Chondrocyte (in vitro differentiated cells): Measurements from ENCODE around the gene FPGT. TPM values are rescaled to one million over a fixed set of nuclear protein-coding genes. Genes with fewer than 3 reads are reported as not detected.
"Not testable (repeated sequence)": the region's sequence is repeated elsewhere in the genome, so short reads cannot be mapped to it uniquely, and the experiment has no call there.

Experiments used
- DNase-seq: peaks from one replicate; pipeline ENCODE4 v3.0.0; 2021; ENCODE audit warnings: mixed read lengths, low spot score
- H3K27ac Mint-ChIP-seq: one replicate; pipeline ENCODE4 v1.8.0; 2021; ENCODE audit warnings: mild to moderate bottlenecking, moderate library complexity, mixed read lengths; ENCODE audit not compliant: unreplicated experiment
- H3K27me3 Mint-ChIP-seq: 2 replicates; pipeline ENCODE4 v1.8.0; 2021; ENCODE audit warnings: low read depth, mixed read lengths
- H3K36me3 Mint-ChIP-seq: 2 replicates; pipeline ENCODE4 v1.8.0; 2021; ENCODE audit warnings: low read depth, mixed read lengths
- H3K4me1 Mint-ChIP-seq: 2 replicates; pipeline ENCODE4 v1.8.0; 2021; ENCODE audit warnings: low read depth, mild to moderate bottlenecking, mixed read lengths
- H3K4me3 Mint-ChIP-seq: one replicate; pipeline ENCODE4 v1.8.0; 2021; ENCODE audit warnings: mild to moderate bottlenecking, moderate library complexity, mixed read lengths; ENCODE audit not compliant: unreplicated experiment
- H3K9me3 Mint-ChIP-seq: 2 replicates; pipeline ENCODE4 v1.8.0; 2021; ENCODE audit warnings: low read depth, mixed read lengths
- long read RNA-seq: library from polyadenylated mRNA; stranded (forward); transcript quantifications from one replicate; pipeline ENCODE4 v2.0.0, GENCODE V29; 2021
- total RNA-seq: library from RNA; stranded (reverse); gene quantifications from 3 replicates; pipeline ENCODE4 v1.2.1, GENCODE V29; 2021
- TF ChIP-seq, protein P1 (sequence below): fragments of 200-600 bp; sonication (generic); IDR thresholded peaks from 2 replicates; pipeline ENCODE4 v1.5.0; 2021; ENCODE audit warnings: antibody characterized with exemption, mild to moderate bottlenecking, moderate library complexity

The FPGT gene
- 9.0 to 16.4 TPM (median 11.8 TPM) in 3 replicates for total RNA-seq
- long read RNA-seq, transcript FPGT-202 (4 exons, 3,254 nt) = major isoform, 17 of 20 reads
- long read RNA-seq, partial matches to known transcripts = 0 of 20 reads
- long read RNA-seq, other reads (novel, unspliced or antisense) = 3 of 20 reads

DNA sequence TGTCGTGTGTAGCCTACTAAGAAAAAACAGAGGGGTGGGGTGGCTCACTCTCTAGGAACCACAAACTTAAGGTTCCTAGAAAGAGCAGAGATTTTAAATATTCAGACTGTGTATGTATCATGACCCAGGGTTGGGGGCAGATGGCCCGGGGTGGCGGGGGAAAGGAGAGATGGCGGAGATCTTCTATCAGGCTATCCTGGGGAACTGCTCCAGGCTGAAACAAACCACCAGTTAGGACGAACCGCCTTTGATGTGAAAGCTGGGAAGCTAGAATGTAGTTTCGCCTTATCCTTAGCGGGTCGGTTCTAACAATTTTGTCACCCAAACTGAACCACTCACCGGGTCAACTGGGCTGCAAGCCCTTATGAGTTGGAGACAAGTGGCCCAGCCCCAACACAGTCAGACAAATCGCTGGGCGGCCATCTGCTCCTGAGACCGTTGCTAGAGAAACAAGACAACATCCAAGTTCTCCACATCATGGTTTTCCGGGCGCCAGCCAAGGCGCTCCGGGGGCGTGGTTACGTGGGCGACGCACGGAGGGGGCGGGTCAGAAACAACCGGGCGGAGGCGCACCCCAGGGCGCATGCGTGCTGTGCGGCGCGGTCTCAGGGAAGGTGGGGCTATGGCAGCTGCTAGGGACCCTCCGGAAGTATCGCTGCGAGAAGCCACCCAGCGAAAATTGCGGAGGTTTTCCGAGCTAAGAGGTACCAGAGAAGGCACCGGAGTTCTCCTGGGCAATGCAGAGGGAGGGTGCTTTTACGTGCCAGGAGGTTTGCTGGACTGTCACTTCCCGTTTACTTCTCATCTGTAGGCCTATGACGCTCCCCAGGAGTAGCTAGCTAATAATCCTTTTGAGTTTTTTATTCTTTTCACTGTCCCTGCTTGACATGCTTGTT, at the start of gene FPGT, which contains the start of gene LRRIQ3:
TSS of gene FPGT (plus strand) at position 586 of the 896 bp plus-strand sequence. CDS start at position 623, 37 bp downstream.
TSS of gene LRRIQ3 (minus strand) at position 520 of the 896 bp plus-strand sequence. CDS start 14,492 bp downstream, outside the sequence.
- Mint-ChIP-seq H3K27me3 (no peaks in the 10 kb centered on the region), H3K9me3 (no peaks in the 10 kb centered on the region), H3K36me3 (peaks cover 3% of the 10 kb centered on the region), H3K4me3 (peak within 1 kb of the TSS; percentile 90), H3K27ac (peak within 1 kb of the TSS; percentile 96), H3K4me1 (peaks cover 17% of the 10 kb centered on the region)
- peak; percentile 97 for DNase-seq
- TF ChIP-seq, protein P1, sequence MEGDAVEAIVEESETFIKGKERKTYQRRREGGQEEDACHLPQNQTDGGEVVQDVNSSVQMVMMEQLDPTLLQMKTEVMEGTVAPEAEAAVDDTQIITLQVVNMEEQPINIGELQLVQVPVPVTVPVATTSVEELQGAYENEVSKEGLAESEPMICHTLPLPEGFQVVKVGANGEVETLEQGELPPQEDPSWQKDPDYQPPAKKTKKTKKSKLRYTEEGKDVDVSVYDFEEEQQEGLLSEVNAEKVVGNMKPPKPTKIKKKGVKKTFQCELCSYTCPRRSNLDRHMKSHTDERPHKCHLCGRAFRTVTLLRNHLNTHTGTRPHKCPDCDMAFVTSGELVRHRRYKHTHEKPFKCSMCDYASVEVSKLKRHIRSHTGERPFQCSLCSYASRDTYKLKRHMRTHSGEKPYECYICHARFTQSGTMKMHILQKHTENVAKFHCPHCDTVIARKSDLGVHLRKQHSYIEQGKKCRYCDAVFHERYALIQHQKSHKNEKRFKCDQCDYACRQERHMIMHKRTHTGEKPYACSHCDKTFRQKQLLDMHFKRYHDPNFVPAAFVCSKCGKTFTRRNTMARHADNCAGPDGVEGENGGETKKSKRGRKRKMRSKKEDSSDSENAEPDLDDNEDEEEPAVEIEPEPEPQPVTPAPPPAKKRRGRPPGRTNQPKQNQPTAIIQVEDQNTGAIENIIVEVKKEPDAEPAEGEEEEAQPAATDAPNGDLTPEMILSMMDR = no peak

GRCh38 chr1:74160046-74160445, 38.0 kb upstream of the FPGT start:
- Mint-ChIP-seq H3K36me3 (no peaks in the 10 kb centered on the region), H3K27me3 (peaks cover 8% of the 10 kb centered on the region), H3K27ac (no peak overlapping the region), H3K9me3 (no peaks in the 10 kb centered on the region), H3K4me3 (no peak overlapping the region), H3K4me1 (no peaks in the 10 kb centered on the region)
- TF ChIP-seq, protein P1 = no peak
- no peak for DNase-seq

DNA sequence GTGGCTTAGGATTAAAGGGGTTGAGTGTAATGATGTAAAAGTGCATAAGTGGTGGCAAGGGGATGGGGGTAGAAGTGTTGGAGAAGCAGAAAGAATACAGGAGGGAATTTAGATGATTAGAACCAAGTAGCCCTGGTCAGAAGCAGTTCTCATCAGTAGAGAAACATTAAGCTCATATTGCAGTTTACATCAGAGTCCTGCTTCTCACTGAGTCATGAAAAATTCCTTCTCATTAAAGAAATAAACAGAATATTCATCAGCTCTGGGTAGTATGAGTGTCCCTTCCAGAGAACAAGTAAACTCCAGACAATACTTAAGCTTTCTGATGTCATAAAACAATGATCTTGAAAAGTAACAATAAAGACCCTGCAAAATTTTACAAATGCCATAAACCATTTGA, 36.5 kb upstream of the FPGT start:
- H3K27me3 Mint-ChIP-seq = peaks cover 13% of the 10 kb centered on the region
- no peaks in the 10 kb centered on the region for H3K4me1 Mint-ChIP-seq
- no peak overlapping the region for H3K27ac Mint-ChIP-seq
- TF ChIP-seq, protein P1 = no peak
- no peak for DNase-seq
- no peak overlapping the region for H3K4me3 Mint-ChIP-seq
- H3K9me3 Mint-ChIP-seq = no peaks in the 10 kb centered on the region
- no peaks in the 10 kb centered on the region for H3K36me3 Mint-ChIP-seq

DNA sequence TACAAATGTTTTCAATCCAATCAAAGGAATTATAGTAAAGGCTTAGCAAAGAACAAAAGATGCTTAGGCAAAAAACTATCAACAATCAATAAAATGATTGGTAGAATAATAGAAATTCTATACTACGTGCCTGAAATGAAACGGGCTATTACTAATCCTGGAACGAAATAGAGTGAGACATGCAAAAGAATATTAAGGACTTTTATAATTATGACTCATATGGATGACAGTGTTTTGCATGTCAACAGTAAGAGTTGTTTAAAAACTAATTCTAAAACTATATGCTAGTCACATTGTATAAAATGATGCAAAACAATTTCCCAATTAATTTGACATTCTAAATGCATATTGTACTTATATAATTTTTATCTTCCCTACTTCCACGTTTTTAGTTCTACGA, 35.7 kb upstream of the FPGT start:
- TF ChIP-seq, protein P1 = no peak
- Mint-ChIP-seq H3K36me3 (no peaks in the 10 kb centered on the region), H3K4me1 (no peaks in the 10 kb centered on the region), H3K9me3 (no peaks in the 10 kb centered on the region), H3K4me3 (no peak overlapping the region), H3K27me3 (peaks cover 18% of the 10 kb centered on the region), H3K27ac (no peak overlapping the region)
- DNase-seq = no peak

DNA sequence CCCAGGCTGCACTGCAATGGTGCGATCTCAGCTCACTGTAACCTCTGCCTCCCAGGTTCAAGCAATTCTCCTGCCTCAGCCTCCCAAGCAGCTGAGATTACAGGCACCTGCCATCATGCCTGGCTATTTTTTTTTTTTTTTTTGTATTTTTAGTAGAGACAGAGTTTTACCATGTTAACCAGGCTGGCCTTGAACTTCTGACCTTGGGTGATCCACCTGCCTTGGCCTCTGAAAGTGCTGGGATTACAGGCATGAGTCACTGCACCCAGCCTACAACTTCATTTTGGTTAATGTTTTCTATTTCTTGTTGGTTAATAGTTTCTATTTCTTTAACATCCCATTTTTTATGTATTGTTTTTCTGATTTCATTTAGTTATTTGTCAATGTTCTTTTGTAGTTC, 23.6 kb upstream of the FPGT start:
- H3K9me3 Mint-ChIP-seq, H3K4me1 Mint-ChIP-seq, H3K4me3 Mint-ChIP-seq, DNase-seq, H3K27ac Mint-ChIP-seq, H3K36me3 Mint-ChIP-seq: not testable (repeated sequence)
- H3K27me3 Mint-ChIP-seq = peaks cover 14% of the 10 kb centered on the region
